Activated naive CD8-positive, alpha-beta T cell treated with anti-CD3 and anti-CD28 coated beads, Interleukin-2, amount 50 U/mL, for 24 hours (primary cell): Measurements from ENCODE around the gene PAX2.

Experiments
- ATAC-seq: fragments of 150-1000 bp; cut with Tn5 transposase; one replicate; pipeline ENCODE4 v1.10.0; 2021
- DNase-seq: peaks from one replicate; pipeline ENCODE4 v3.0.0; 2021
- H3K27ac Mint-ChIP-seq: one replicate; pipeline ENCODE4 v1.8.0; 2021; ENCODE audit warnings: mild to moderate bottlenecking, mixed read lengths
- H3K27me3 Mint-ChIP-seq: one replicate; pipeline ENCODE4 v1.8.0; 2021; ENCODE audit warnings: mixed read lengths
- H3K36me3 Mint-ChIP-seq: one replicate; pipeline ENCODE4 v1.8.0; 2021; ENCODE audit warnings: low read depth, mixed read lengths
- H3K4me1 Mint-ChIP-seq: one replicate; pipeline ENCODE4 v1.8.0; 2021; ENCODE audit warnings: mixed read lengths
- H3K4me3 Mint-ChIP-seq: one replicate; pipeline ENCODE4 v1.8.0; 2021; ENCODE audit warnings: mild to moderate bottlenecking, moderate library complexity, mixed read lengths
- H3K9me3 Mint-ChIP-seq: one replicate; pipeline ENCODE4 v1.8.0; 2021; ENCODE audit warnings: mixed read lengths

The PAX2 gene

GRCh38 chr10:100829933-100830727, 84.7 kb downstream of the PAX2 start:
- Mint-ChIP-seq H3K4me3 (peak overlapping the region; percentile 22), H3K36me3 (no peaks in the 10 kb centered on the region), H3K27ac (no peak overlapping the region), H3K27me3 (peaks cover 79% of the 10 kb centered on the region), H3K4me1 (peaks cover 24% of the 10 kb centered on the region), H3K9me3 (no peaks in the 10 kb centered on the region)
- DNase-seq = no peak
- no peak for ATAC-seq

- H3K27ac Mint-ChIP-seq = no peak overlapping the region
- ATAC-seq = no peak
- no peak overlapping the region for H3K4me3 Mint-ChIP-seq
- H3K9me3 Mint-ChIP-seq = no peaks in the 10 kb centered on the region
- peaks cover 24% of the 10 kb centered on the region for H3K4me1 Mint-ChIP-seq
- DNase-seq = no peak
- no peaks in the 10 kb centered on the region for H3K36me3 Mint-ChIP-seq
- peaks cover 73% of the 10 kb centered on the region for H3K27me3 Mint-ChIP-seq
Measured at GRCh38 chr10:100830728-100831111, 85.3 kb downstream of the PAX2 start.

- Mint-ChIP-seq H3K27ac (no peak overlapping the region), H3K27me3 (peaks cover 65% of the 10 kb centered on the region), H3K9me3 (no peaks in the 10 kb centered on the region), H3K4me3 (no peak overlapping the region), H3K4me1 (peaks cover 24% of the 10 kb centered on the region), H3K36me3 (no peaks in the 10 kb centered on the region)
- DNase-seq (no peak), ATAC-seq (no peak)
Measured at GRCh38 chr10:100831742-100832141, 86.4 kb downstream of the PAX2 start.

- no peak for ATAC-seq
- DNase-seq = no peak
- H3K4me3 Mint-ChIP-seq = no peak overlapping the region
Measured at GRCh38 chr10:100835810-100836209, 90.4 kb downstream of the PAX2 start.

GRCh38 chr10:100836891-100837290, 91.5 kb downstream of the PAX2 start:
- no peaks in the 10 kb centered on the region for H3K4me1 Mint-ChIP-seq
- no peak overlapping the region for H3K27ac Mint-ChIP-seq
- peaks cover 38% of the 10 kb centered on the region for H3K27me3 Mint-ChIP-seq
- no peaks in the 10 kb centered on the region for H3K36me3 Mint-ChIP-seq
- H3K4me3 Mint-ChIP-seq = no peak overlapping the region
- DNase-seq = no peak
- ATAC-seq = no peak
- H3K9me3 Mint-ChIP-seq = no peaks in the 10 kb centered on the region

More at GRCh38 chr10:100835810-100836209, 90.4 kb downstream of the PAX2 start:
- H3K27ac Mint-ChIP-seq = no peak overlapping the region
- no peaks in the 10 kb centered on the region for H3K36me3 Mint-ChIP-seq
- peaks cover 42% of the 10 kb centered on the region for H3K27me3 Mint-ChIP-seq
- H3K9me3 Mint-ChIP-seq = no peaks in the 10 kb centered on the region
- H3K4me1 Mint-ChIP-seq = no peaks in the 10 kb centered on the region

- no peaks in the 10 kb centered on the region for H3K4me1 Mint-ChIP-seq
- H3K27me3 Mint-ChIP-seq = peaks cover 34% of the 10 kb centered on the region
- ATAC-seq (no peak), DNase-seq (no peak)
- no peaks in the 10 kb centered on the region for H3K36me3 Mint-ChIP-seq
- H3K9me3 Mint-ChIP-seq = no peaks in the 10 kb centered on the region
- no peak overlapping the region for H3K27ac Mint-ChIP-seq
- H3K4me3 Mint-ChIP-seq = no peak overlapping the region
Measured at GRCh38 chr10:100837300-100837699, 91.9 kb downstream of the PAX2 start.

GRCh38 chr10:100838986-100839385, 93.6 kb downstream of the PAX2 start:
- Mint-ChIP-seq H3K4me3 (no peak overlapping the region), H3K9me3 (no peaks in the 10 kb centered on the region), H3K36me3 (no peaks in the 10 kb centered on the region), H3K4me1 (no peaks in the 10 kb centered on the region), H3K27ac (no peak overlapping the region), H3K27me3 (peaks cover 23% of the 10 kb centered on the region)
- ATAC-seq = peak; percentile 46
- no peak for DNase-seq

GRCh38 chr10:100841528-100841927, 96.1 kb downstream of the PAX2 start:
- ATAC-seq = no peak
- peaks cover under 1% of the 10 kb centered on the region for H3K4me1 Mint-ChIP-seq
- peaks cover 28% of the 10 kb centered on the region for H3K27me3 Mint-ChIP-seq
- no peak overlapping the region for H3K4me3 Mint-ChIP-seq
- H3K36me3 Mint-ChIP-seq = no peaks in the 10 kb centered on the region
- no peaks in the 10 kb centered on the region for H3K9me3 Mint-ChIP-seq
- H3K27ac Mint-ChIP-seq = no peak overlapping the region
- DNase-seq = no peak

GRCh38 chr10:100847440-100847839, 102.1 kb downstream of the PAX2 start:
- no peaks in the 10 kb centered on the region for H3K36me3 Mint-ChIP-seq
- no peaks in the 10 kb centered on the region for H3K9me3 Mint-ChIP-seq
- H3K27me3 Mint-ChIP-seq = peaks cover 61% of the 10 kb centered on the region
- DNase-seq (peak; percentile 63), ATAC-seq (peak; percentile 96)
- H3K4me1 Mint-ChIP-seq = peaks cover 28% of the 10 kb centered on the region
- H3K27ac Mint-ChIP-seq = peak overlapping the region; percentile 34
- H3K4me3 Mint-ChIP-seq = no peak overlapping the region

- peaks cover 60% of the 10 kb centered on the region for H3K27me3 Mint-ChIP-seq
- H3K4me3 Mint-ChIP-seq = no peak overlapping the region
- H3K36me3 Mint-ChIP-seq = no peaks in the 10 kb centered on the region
- H3K27ac Mint-ChIP-seq = no peak overlapping the region
- no peak for ATAC-seq
- H3K4me1 Mint-ChIP-seq = peaks cover 28% of the 10 kb centered on the region
- no peak for DNase-seq
- no peaks in the 10 kb centered on the region for H3K9me3 Mint-ChIP-seq
Measured at GRCh38 chr10:100848770-100849169, 103.4 kb downstream of the PAX2 start.

- no peak overlapping the region for H3K27ac Mint-ChIP-seq
- H3K4me3 Mint-ChIP-seq = no peak overlapping the region
- peaks cover 60% of the 10 kb centered on the region for H3K27me3 Mint-ChIP-seq
- H3K9me3 Mint-ChIP-seq = no peaks in the 10 kb centered on the region
- ATAC-seq (no peak), DNase-seq (no peak)
- H3K36me3 Mint-ChIP-seq = no peaks in the 10 kb centered on the region
- H3K4me1 Mint-ChIP-seq = no peaks in the 10 kb centered on the region
Measured at GRCh38 chr10:100858261-100858660, 112.9 kb downstream of the PAX2 start.

GRCh38 chr10:100858747-100859483, 113.5 kb downstream of the PAX2 start:
- Mint-ChIP-seq H3K4me3 (no peak overlapping the region), H3K4me1 (no peaks in the 10 kb centered on the region), H3K36me3 (no peaks in the 10 kb centered on the region), H3K27me3 (peaks cover 58% of the 10 kb centered on the region), H3K27ac (no peak overlapping the region), H3K9me3 (no peaks in the 10 kb centered on the region)
- DNase-seq (no peak), ATAC-seq (no peak)

GRCh38 chr10:100859484-100859763, 114.0 kb downstream of the PAX2 start:
- Mint-ChIP-seq H3K27ac (no peak overlapping the region), H3K36me3 (no peaks in the 10 kb centered on the region), H3K27me3 (peaks cover 56% of the 10 kb centered on the region), H3K4me3 (no peak overlapping the region), H3K9me3 (no peaks in the 10 kb centered on the region), H3K4me1 (no peaks in the 10 kb centered on the region)
- no peak for DNase-seq
- no peak for ATAC-seq

- ATAC-seq (no peak), DNase-seq (no peak)
- no peaks in the 10 kb centered on the region for H3K36me3 Mint-ChIP-seq
- peaks cover 58% of the 10 kb centered on the region for H3K27me3 Mint-ChIP-seq
- H3K9me3 Mint-ChIP-seq = no peaks in the 10 kb centered on the region
- H3K4me1 Mint-ChIP-seq = no peaks in the 10 kb centered on the region
- no peak overlapping the region for H3K4me3 Mint-ChIP-seq
- H3K27ac Mint-ChIP-seq = no peak overlapping the region
Measured at GRCh38 chr10:100863433-100863832, 118.1 kb downstream of the PAX2 start.

- H3K36me3 Mint-ChIP-seq = no peaks in the 10 kb centered on the region
- no peak overlapping the region for H3K27ac Mint-ChIP-seq
- ATAC-seq = no peak
- no peak overlapping the region for H3K4me3 Mint-ChIP-seq
- peaks cover 51% of the 10 kb centered on the region for H3K27me3 Mint-ChIP-seq
- no peak for DNase-seq
- H3K9me3 Mint-ChIP-seq = no peaks in the 10 kb centered on the region
- no peaks in the 10 kb centered on the region for H3K4me1 Mint-ChIP-seq
Measured at GRCh38 chr10:100864036-100864885, 118.9 kb downstream of the PAX2 start.
